Astrocyte (in vitro differentiated cells and primary cell): ENCODE data around the gene STRADB.
"Not testable (repeated sequence)": the region's sequence is repeated elsewhere in the genome, so short reads cannot be mapped to it uniquely, and the experiment has no call there.

Source experiments
- CTCF ChIP-seq: IDR thresholded peaks from 2 replicates; pipeline ENCODE4 v1.5.1; 2011; ENCODE audit warnings: low read depth, mild to moderate bottlenecking, inconsistent platforms, low read length, moderate library complexity; ENCODE audit not compliant: insufficient read depth
- EZH2 ChIP-seq: IDR thresholded peaks from 2 replicates; pipeline ENCODE4 v1.6.1; 2012; ENCODE audit warnings: mild to moderate bottlenecking, low read length, inconsistent platforms; ENCODE audit not compliant: insufficient read depth

GRCh38 chr2:201483758-201484157 lies 32.2 kb downstream of the STRADB start:
- TF ChIP-seq CTCF, EZH2: not testable (repeated sequence)
